Cardiac fibroblast (primary cell): Measurements from ENCODE around the gene HSBP1L1.
"Not testable (repeated sequence)": the region's sequence is repeated elsewhere in the genome, so short reads cannot be mapped to it uniquely, and the experiment has no call there.

ENCODE experiments used
- DNase-seq, 2 donors: peaks; one replicate each; pipeline versions ENCODE4 v3.0.0 to v3.0.0-alpha.2; 2010; ENCODE audit warnings: low read depth in 2 of 2
- H3K4me3 ChIP-seq, 2 donors: replicated peaks in 1 of 2; 1 replicate in 1 of 2; 2 replicates in 1 of 2; pipeline ENCODE4 v1.5.1; 2011; ENCODE audit warnings: low read depth in 2 of 2, low read length in 2 of 2, mild to moderate bottlenecking in 2 of 2, moderate library complexity in 1 of 2
- CTCF ChIP-seq: IDR thresholded peaks from one replicate; pipeline ENCODE4 v1.5.1; 2011; ENCODE audit warnings: low read depth, mild to moderate bottlenecking, low read length, inconsistent platforms

Gene HSBP1L1

GRCh38 chr18:80010551-80010906 lies 46.1 kb downstream of the HSBP1L1 start:
- H3K4me3 ChIP-seq: no peak overlapping the region
- DNase-seq: no peak
- no peak for TF ChIP-seq CTCF

- DNase-seq, H3K4me3 ChIP-seq: not testable (repeated sequence)
These were observed 47.2 kb downstream of the HSBP1L1 start for GRCh38 chr18:80011496-80012137.

- TF ChIP-seq CTCF: no peak
- H3K4me3 ChIP-seq: no peak overlapping the region
- DNase-seq: no peak
These were observed 48.3 kb downstream of the HSBP1L1 start for GRCh38 chr18:80012714-80013113.
